GM21619 (cell line): ENCODE data around the gene SIX2.

Source experiments
- ATAC-seq: cut with Tn5 transposase; IDR thresholded peaks from one replicate; pipeline ENCODE4 v1.9.1; 2021; ENCODE audit not compliant: unreplicated experiment

SIX2 gene

GRCh38 chr2:45003579-45004551 lies 5.4 kb downstream of the SIX2 start:
- no peak for ATAC-seq

- no peak for ATAC-seq
Observed at GRCh38 chr2:45002686-45003085, 6.6 kb downstream of the SIX2 start.

DNA sequence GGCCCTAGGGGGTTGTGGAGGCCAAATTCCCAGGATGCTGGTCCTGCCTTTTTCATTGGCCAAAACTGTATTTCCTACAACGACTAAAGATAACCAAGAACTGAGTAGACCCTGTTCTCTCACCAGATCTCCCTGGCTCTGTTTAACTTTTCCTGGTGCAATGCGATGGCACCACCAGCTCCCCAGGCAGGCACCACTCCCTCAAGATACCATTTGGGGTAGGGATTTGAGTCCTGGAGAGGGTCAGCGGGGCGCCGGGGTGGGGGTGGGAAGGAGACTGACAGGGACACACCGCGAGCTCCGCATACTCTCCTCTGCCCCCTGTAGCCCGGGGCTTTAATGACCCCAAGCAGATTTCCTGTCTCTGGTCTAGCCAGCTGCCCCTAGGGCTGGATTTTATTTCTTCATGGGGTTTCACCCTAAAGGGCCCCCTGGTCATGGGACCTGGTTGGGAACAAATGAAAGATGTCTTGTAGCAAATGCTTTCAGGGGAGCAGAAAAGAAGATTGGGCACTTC lies 7.3 kb downstream of the SIX2 start:
- no peak for ATAC-seq

DNA sequence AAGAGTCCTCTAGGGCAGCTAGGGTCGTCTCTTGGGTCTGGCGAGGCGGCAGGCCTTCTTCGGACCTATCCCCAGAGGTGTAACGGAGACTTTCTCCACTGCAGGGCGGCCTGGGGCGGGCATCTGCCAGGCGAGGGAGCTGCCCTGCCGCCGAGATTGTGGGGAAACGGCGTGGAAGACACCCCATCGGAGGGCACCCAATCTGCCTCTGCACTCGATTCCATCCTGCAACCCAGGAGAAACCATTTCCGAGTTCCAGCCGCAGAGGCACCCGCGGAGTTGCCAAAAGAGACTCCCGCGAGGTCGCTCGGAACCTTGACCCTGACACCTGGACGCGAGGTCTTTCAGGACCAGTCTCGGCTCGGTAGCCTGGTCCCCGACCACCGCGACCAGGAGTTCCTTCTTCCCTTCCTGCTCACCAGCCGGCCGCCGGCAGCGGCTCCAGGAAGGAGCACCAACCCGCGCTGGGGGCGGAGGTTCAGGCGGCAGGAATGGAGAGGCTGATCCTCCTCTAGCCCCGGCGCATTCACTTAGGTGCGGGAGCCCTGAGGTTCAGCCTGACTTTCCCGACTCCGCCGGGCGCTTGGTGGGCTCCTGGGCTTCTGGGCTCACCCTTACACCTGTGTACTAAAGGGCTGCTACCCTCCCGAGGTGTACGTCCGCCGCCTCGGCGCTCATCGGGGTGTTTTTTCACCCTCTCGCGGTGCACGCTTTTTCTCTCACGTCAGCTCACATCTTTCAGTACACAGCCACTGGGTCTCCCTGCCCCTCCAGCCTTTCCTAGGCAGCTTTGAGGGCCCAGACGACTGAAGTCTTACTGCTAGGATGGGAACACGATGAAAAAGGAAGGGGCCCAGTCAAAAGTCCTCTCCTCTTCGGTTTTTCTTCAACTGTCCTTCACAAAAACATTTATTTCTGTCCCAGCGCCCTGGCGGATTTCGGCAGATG lies 8.1 kb downstream of the SIX2 start:
- ATAC-seq: no peak

DNA sequence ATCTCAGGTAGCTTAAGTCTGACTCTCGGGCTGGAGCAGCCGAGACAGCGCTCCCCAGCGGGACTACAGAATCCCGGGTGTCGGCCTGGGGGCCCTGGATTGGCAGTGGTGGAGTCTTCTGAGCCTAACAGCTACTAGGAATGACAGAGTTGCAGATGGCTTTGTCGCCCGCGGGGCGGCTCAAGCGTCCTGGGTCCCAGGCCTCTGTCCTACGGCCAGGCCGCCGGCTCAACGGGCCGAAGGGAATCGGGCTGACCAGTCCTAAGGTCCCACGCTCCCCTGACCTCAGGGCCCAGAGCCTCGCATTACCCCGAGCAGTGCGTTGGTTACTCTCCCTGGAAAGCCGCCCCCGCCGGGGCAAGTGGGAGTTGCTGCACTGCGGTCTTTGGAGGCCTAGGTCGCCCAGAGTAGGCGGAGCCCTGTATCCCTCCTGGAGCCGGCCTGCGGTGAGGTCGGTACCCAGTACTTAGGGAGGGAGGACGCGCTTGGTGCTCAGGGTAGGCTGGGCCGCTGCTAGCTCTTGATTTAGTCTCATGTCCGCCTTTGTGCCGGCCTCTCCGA lies 8.8 kb downstream of the SIX2 start:
- no peak for ATAC-seq

DNA sequence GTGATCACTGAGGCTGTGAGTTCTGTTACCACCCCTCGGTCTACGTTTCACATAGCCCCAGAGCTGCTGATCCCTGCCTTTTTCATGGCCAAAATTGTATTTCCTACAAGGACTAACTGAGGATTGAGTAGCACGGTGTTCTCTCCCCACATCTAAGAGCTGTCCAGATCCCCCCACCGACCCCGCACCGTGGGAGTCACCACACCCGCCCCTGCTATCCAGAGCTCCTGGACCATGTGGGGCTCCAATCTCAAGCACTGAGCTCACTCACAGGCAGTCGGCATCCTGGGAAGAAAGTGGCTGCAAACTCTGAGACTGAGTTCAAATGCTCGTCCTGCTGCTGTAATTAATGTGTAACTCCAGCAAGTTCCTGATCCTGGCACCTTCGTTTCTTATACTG lies 9.7 kb downstream of the SIX2 start:
- ATAC-seq: no peak

GRCh38 chr2:44997963-44998362 lies 11.3 kb downstream of the SIX2 start:
- ATAC-seq: no peak

DNA sequence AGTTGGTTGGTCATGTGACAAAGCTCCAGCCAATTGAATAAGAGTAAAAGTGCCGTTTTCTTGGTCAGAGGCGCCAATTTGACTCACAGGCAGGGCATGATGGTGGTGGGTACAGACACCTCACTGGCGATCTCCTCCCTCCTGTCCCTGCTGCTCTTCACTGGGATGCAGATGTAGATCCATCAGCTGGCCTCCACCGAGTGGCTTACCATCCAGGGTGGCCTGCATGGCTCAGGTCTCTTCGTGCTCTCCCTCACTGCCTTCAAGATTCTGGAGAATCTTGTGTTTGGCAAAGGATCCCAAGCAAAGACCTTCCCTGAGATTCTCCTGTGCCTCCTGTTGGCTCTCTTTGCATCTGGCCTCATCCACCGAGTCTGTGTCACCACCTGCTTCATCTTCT lies 12.9 kb downstream of the SIX2 start:
- no peak for ATAC-seq

- no peak for ATAC-seq
Observed at GRCh38 chr2:44994377-44994776, 14.9 kb downstream of the SIX2 start.

GRCh38 chr2:44989176-44989575 lies 20.1 kb downstream of the SIX2 start:
- ATAC-seq: no peak

GRCh38 chr2:44983836-44984604 lies 25.2 kb downstream of the SIX2 start:
- ATAC-seq: no peak

DNA sequence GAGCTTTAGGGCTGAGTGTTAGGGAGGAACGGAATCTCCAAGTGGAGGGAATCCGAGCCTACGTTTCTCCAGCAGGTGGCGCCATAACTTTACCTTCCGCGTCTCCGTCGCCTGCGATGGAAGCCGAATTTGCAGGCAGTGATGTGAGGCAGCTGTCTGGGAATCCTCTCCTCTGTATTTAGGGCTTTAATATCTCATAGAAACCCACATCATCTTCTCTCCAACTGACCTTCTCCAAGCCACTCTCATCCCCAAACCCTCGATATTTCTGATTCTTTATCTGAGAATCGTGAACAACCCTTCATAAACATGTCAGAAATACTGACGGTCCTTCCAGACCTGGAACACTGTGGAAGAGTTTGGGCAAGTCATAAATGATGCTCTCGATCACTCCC lies 27.5 kb downstream of the SIX2 start:
- no peak for ATAC-seq

GRCh38 chr2:44980751-44981713 lies 28.2 kb downstream of the SIX2 start:
- no peak for ATAC-seq

- no peak for ATAC-seq
Observed at GRCh38 chr2:44979581-44979980, 29.7 kb downstream of the SIX2 start.

- ATAC-seq: no peak
Observed at GRCh38 chr2:44975571-44976450, 33.4 kb downstream of the SIX2 start.

GRCh38 chr2:44974064-44974715 lies 35.1 kb downstream of the SIX2 start:
- no peak for ATAC-seq

DNA sequence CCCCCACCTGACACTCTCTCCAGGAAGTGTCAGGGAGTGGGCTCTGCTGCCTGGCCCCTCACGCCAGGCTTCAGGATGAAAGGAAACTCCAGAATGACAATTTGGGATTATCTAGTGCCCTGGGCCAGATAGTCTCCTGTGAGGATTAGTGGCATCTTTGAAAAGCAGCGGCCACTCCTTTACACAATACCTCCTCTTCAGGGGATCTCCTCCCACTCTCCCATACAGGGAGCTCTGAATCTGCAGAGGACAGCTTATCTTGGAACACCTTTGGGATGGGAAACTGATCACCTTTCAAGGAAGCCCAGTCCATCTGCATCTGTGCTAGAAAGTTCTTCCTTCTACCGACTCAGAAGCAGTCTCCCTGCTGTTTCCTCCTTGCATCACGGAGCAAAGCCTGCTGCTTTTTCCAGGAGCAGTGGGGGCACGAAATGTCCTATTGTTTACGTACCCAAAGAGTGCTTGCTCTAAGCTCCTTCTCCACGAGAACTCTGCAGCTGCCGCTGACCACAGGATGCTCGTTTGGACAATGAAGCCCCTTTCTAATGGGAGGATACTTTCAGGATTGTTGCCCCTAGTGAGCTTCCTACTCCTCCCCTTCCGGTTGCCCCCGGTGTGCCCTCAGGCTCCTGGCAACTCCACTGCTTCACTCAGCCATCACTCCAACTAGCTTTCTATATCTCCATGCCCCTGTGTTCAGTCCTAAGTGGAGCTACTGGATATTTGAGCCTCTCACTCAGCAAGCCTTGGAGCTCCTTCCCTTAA lies 36.3 kb downstream of the SIX2 start:
- no peak for ATAC-seq
